ENCODE measurements around the gene GPR4.
"Not testable (repeated sequence)": the region's sequence is repeated elsewhere in the genome, so short reads cannot be mapped to it uniquely, and the experiment has no call there.

The GPR4 gene

DNA sequence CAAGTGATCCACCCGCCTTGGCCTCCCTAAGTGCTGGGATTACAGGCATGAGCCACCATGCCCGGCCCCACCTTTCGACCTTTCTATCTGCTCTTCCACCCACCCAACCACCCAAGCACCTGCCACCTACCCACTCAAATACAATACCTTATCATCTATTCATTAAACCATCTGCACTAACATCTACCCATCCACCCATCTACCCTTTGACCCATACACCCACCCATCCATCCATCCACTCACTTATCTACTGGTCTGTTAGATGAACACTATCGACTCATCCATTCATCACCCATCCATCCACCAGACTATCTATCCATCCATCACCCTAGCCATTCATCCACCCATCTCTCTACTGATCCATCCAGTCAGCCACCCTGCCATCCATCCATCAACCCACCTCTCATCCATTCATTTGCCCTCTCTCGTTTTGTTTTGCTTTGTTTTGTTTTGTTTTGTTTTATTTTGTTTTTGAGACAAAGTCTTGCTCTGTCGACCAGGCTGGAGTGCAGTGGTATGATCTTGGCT, 20.0 kb upstream of the GPR4 start:
- no peak for DNase-seq

DNA sequence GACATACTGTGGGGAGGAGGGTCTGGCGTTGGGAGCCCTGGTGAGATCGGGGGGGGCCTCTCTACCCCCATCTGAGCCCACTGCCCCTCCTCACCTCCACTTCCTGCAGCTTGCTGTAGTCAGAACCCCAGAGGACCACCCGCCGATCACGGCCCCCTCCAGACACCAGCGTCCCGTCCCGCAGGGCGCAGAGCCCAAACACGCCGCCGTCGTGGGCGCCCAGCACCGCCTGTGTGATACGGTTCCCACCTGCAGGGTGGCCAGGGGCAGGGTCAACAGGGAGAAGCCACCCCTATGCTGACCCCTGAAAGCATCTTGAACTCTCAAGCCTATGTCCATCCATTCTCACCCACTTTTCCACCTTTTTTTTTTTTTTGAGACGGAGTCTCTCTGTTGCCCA, 19.4 kb upstream of the GPR4 start:
- DNase-seq = no peak

DNA sequence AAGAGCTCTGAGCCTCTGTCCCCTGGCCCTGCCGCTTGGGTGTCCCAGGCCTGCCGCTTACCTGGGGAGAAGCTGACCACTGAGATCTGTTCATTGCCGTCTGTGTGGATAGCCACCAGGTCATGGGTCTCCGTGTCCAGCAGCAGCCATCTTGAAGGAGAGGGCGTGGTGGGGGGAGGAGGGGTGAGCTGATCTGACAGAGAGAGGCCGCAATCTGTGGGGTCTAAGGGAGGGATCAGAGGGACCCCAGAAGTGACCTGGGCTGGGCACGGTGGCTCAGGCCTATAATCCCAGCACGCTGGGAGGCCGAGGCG, 14.6 kb upstream of the GPR4 start:
- no peak for DNase-seq

DNA sequence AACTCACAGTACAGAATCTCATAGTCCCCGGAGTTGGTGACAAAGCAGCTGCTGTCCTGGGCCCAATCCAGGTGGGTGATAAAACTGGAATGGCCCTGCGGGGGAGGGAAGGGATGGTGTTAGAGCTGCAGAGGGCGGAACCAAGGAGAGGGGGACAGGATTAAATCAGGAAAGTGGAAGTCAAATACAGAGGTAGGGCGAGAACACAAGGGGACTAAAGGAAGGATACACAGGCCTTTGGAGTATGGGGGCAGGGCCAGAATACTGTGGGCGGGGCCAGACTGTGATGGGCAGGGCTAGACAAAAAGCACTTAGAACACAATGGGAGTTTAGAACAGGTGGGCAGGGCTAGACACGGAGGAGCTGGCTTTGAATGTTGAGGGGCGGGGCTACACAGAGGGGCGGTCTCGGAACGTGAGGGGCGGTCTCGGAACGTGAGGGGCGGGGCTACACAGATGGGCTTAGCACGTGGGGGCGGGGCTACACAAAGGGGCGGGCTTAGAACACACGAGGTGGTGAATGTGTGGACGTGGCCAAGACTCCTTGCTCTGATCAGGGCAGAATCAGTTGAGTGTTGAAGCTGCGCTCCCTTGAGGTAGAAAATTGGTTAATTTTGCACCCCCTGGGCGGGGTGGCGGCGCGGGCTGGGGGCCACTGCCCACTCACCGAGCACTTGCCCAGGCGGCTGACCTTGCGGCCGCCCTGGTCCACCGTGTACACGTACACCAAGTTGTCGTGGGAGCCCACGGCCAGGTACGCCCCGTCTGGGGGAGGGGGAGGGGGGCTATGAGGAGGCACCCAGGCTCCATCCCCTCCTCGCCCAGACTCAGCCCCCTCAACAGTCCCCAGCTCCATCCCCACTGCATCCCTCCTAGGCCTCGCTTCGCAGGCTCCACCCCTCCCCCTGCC, 14.0 kb upstream of the GPR4 start:
- peak; percentile 74 for DNase-seq

DNA sequence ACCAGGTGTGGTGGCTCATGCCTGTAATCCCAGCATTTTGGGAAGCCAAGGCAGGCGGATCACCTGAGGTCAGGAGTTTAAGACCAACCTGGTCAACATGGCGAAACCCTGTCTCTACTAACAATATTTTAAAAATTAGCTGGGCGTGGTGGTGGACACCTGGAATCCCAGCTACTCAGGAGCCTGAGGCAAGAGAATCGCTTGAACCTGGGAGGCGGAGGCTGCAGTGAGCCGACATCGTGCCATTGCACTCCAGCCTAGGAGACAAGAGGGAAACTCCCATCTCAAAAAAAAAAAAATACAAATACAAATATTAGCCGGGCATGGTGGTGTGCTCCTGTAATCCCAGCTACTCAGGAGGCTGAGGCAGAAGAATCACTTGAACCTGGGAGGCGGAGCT, 13.0 kb upstream of the GPR4 start:
- not testable (repeated sequence) for DNase-seq

DNA sequence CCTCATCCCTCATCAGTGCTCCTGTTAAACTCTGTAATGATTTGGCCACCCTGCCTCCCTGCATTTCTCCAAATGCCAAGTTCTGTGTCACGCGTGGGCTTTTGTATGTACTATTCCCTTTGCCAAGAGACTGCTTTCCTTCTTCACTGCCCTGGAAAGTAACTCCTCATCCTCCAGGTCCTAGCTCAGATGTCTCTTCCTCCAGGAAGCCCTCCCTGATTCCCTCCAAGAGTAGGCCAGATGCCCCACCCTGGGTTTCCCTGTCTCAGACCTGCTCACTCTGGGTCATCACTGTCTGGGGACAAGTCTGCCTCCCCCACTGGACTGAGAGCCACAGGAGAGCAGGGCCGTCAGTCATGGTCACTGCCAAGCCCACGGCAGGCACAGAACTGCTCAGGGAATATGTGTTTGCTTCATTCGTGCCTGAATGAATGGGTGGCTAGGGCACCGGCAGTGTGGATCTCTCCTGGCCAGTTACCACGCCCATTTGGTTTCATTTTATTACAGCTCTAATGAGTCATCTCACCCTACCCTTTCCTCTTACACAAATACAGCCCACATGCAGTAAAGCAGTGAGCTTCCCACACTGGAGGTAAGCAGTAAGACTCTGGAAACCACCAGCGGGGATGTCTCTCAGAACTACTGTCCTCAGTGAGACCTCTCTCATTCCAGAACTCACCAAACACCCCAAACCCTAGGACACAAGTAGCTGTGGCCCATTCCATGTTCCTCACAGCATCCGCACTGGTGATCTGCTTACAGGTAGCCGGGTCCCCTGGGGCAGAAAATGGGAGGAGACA, 12.1 kb upstream of the GPR4 start:
- DNase-seq = peak; percentile 83

DNA sequence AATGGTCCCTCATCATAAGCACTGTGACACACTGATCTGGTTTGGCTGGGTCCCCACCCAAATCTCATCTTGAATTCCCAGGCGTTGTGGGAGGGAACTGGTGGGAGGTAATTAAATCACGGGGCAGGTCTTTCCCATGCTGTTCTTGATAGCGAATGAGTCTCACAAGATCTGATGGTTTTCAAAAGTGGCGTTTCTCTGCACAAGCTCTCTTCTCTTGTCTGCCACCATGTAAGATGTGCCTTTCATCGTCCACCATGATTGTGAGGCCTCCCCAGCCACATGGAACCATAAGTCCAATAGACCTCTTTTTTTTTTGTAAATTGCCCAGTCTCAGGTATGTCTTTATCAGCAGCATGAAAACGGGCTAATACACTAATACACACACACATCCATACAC, 6.9 kb upstream of the GPR4 start:
- no peak for DNase-seq

DNA sequence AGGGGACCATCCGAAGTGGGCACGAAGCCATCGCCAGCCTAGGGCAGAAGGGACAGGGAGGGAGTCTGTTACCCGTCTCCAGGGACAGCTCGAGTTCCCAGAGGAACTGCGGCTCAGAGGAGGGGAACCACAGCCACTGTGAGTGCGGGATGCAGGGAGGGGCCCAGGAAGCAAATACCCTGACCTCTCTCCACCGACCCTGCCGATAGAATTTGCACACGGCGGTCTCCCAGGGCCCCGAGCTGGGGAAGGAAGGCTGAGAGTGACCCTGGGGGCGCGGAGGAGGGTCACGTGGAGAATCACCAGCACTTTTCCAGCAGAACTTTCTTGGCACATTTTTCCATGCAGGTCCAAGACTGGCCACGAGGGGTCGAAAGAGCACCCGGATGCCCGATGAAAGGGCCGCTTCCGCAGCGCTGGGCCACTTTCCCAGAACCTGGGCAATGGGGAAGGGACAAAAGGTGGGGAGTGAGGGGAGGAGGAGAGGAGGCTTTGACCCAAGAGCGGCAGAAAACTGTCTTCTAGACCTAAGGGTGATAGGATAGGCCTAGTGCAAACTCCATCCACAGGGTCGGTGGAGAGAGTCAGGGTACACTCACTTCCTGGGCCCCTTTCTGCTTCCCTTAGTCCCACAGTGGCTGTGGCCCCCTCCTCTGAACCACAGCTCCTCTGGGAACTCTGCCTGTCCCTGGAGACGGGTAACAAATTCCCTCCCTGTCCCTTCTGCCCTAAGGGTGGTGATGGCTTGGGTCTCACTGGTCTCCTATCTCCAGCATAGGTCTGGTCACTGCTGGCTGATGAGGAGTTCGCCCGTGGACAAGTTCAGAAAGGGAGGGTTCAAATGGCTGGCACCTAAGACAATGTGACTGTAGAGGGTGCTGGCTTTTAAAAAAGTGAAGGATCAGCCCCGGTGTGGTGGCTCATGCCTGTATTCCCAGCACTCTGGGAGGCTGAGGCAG, 5.3 kb upstream of the GPR4 start:
- peak; percentile 39 for DNase-seq

DNA sequence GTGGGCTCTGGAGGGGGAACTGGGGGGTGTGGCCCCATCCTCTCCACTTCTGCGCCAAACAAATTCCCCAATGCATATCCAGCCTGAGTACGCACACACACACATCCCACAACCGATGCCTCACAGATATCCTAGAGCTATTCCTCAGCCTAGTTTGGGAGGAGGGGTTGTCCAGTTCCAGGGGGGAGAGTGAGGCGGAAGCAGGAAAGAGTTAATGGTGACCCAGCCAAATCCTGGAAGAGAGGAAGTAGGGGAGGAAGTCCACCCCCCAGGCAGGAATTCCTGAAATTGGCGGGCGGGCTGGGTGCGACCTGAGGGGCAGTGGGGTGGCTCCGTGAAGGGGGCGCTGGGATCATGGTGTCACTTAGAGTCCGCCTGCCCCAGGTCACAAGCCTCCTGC, 897 bp downstream of the GPR4 start:
- no peak for DNase-seq

DNA sequence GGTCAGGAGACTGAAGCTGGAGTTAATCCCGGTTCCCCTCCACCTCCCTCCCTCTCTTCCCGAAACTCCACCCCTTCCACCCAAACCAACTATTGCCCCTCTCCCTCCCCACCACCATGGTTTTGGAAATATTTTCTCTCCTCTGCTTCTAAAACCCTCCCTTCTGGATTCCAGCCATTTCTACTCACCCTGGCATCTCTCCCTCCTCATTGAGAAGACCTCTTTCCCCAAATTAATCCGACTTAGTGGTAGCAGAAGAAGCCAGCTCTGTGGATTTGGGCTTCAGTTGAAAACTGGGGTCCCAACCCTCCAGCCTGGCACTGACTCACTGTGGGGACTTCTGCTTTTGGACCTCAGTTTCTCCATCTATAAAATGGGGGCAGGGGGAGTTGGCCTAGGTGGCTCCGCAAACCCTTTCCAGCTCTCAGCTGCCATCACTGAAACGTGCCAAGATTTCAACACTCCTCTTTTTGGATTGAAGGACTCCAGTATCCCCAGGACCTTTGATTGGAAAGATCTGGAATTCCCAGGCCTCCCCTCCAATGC, 1.6 kb downstream of the GPR4 start:
- no peak for DNase-seq

DNA sequence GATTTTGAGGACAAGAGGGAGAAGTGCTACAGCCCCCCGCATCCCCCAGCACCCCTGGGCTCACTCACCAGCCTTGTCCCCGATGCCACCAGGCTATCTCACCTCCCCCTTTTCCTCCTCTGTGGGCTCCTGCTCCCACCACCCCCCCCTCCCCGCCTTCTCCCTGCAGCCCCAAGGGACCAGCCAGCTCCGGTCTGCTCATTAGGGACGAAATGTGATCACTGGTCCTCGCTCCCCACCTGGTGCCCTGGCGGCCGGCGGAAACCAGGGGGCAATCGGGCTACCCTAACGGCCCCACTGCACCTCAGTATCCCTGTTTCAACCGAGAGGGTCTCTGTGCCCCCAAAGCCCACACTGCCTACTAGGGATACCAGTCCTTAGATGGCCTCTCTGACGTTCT, 2.7 kb downstream of the GPR4 start:
- DNase-seq = no peak

DNA sequence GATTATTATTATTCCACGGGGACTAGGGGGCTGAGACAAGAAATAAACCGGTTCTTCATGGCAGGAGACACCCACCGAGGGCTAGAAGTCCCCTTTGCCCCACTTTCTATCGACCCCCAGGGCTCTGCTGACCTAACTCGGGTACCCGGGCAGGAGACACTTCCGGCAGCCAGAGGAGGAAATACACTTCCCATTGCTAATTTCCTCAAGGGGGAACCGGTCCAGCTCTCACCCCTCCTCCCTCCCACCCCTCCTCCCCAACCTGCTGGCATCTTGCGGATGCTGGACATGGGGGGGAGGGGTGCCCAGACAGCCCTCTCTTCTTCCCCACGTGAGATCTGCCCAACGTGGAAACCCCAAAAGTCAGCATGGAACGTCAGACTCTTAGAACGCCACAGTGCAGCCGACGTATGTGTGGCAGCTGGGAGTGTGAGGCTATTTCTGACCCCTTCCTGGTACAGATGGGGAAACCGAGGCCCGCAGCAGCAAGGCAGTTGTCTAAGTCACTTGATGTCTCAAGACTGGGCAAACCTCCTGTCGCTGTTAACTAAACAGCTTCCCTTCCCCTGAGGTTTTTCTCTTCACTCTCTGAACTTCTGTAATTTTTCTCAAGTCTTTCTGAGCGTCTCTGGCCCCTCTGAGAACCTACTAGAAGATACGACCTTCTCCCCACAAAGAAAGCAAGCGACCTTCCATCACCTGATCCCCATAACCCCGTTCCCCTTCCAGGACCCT, 3.6 kb downstream of the GPR4 start:
- DNase-seq = peak; percentile 8

DNA sequence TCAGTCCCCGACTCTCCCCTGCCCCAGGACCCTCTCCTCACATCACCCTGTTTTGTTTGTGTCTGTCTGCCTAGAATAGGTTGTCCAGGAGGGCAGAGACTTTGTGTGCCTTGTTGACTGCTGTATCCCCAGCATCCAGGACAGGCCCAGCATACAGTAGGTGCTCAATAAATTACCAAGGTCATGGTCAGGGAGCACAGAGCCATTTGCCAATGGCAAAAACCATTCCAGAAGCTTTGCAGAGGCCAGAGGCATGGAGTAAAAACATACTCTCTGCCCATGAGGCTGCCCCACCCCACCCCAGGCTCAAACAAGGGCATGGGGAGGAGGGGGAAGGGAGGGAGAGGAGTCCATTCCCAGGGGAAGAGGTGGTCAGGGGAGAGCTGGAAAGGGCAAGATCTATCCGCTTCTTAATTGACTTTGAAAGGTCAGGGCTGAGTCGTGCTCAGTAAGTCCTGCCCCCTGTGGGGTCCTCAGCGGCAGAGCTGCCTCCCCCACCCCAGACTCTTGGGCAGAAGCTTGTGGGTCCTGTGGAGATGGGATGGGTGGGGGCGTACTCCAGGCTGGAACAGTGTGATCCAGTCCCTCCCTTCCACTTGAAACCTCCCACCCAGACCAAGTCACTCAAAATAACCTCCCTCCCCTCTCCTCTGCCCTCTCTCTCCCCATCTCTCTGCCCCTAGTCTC, 4.4 kb downstream of the GPR4 start:
- DNase-seq = no peak

DNA sequence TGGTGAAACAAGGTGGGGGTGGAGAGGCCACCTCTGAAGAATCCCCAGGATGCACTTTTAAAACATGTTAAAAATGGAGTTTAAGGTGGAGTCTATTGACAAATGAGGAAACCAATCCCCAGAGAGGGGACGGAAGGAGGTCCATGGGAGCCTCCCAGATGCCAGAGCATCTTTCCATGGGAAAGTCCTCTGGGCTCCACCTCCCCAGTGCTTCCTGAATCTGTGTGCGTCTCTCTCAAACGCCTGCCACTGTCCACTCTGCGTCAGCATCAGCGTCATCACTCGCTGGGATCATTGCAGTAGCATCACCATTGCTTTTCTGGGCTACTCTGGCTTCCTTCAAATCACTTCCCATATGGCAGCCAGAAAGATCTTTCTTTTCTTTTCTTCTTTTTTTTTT, 6.2 kb downstream of the GPR4 start:
- DNase-seq = no peak

DNA sequence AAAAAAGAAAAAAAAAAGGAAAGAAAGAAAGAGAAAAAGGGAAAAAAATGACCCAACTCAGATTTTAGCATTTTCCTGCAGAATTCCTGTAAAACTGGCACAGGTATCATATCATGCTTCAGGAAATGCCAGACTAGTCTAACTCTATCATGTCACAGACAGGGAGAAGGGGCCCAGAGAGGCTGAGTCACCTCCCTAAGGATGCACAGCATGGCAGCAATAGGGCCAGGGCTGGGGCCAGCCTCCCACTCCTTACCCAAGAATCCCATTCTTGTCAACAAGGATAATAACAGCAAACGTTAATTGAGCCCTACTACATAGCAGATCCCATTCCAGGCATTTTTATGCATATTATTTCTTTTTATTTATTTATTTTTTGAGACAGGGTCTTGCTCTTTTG, 8.5 kb downstream of the GPR4 start:
- no peak for DNase-seq

DNA sequence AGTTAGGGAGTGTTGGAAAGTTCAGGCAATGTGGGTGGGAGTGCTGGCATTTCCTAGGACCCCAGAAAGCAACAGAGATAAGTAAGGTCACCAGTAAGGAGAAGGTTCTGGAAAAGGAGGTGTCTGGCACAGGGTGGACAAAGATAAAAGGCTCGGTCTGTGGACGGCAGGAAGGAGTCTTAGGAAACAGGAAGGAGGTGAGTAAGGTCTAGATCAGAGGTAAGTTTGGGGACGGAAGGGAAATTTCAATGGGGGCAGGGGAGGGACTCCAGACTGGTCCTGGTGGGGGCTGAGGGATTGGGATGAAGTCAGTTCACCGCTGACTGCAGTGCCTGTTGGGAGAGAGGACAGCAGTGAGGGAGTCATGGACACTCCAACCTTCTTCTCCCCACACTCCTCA, 9.6 kb downstream of the GPR4 start:
- peak; percentile 11 for DNase-seq

DNA sequence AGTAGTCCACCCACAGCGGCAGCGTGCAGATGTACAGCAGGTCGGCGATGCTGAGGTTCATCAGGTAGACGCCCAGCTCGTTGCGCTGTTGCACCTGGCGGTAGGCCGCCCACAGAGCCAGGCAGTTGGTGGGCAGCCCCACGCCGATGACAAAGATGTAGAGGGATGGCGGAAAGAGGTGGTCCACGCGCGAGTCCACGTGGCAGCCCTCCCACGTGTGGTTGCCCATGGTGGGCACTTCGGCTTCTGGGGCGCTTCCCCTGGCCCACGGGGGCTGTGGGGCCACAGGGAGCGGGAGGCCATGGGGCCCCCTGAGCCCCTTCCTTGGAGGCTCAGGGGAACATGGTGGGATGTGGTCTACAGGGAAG, 10.4 kb downstream of the GPR4 start:
- no peak for DNase-seq

DNA sequence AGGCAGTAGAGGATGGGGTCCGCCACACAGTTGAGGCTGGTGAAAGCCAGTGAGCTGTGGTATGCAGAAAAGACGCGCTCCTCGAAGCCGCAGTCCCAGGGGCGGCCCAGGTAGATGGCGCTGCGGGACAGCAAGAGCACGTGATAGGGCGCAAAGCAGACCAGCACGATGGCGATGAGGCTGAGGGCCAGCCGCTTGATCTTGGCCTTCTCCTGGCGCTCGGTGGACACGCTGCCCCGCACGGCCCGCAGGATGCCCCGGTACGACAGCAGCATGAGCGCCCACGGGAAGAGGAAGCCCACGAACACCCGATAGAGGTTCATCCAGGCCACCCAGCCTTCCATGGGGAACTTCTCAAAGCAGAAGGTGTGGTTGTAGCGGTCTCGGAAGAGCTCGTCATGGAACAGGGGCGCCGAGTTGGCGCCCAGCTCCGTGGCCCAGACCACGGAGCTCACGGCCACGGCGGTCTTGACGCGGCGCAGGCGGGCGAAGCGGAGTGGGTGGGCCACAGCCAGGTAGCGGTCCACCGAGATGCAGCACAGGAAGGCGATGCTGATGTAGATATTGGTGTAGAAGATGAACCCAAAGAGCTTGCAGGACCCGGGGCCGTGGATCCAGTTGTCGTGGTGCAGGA, 10.9 kb downstream of the GPR4 start:
- DNase-seq = no peak

DNA sequence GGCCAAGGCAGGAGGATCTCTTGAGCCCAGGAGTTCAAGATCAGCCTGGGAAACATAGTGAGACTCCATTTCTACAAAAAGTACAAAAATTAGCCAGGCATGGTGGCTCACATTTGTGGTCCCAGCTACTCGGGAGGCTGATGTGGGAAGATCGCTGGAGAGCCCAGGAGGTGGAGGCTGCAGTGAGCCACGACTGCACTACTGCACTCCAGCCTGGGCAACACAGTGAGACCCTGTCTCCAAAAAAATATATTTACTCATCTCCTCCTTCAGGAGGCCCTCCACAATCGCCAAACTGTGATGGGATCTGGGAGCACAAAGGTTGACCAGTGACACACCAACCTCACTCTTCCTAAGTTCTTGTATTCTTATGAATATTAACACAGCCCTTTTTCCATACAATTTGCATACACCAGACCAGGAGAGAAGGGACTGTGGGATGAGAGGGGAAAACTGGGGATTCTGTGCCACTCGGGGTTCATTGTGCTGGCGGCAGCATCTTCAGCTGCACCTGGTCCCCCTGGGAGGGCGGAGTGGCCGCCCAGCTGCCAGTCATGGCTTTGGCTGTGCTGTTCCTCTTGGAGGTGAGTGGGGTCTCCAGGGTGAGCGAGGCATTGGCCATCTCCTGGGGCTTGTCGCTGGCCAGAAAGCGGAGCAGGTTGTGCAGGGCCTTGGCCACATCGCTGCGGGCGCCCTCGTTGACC, 11.6 kb downstream of the GPR4 start:
- DNase-seq = no peak

DNA sequence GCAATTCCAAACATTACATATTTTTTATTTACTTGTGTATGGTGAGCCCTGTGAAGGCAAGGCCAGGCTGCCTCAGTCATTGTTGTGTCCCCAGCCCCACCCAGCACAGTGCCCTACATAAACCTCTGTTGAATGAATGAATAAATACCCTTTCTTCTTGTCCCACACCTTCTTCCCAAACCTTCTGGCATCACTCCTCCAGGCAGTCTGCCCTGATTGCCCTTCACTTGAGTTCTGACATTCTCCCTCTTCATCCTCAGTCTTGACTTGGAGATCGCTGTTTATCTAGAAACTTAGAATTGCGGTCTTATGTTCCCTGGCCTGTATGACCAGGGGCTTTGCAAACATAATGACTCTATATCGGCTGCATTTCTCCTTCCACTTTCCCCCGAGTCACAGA, 12.2 kb downstream of the GPR4 start:
- no peak for DNase-seq

Data from HCEC 1CT (cell line).